OCI-LY1 (cell line): Measurements from ENCODE around the gene BEND6.

Source experiments
- H2AFZ ChIP-seq: fragments of 200-600 bp; sonication (generic), shearing (Covaris generic); 2 replicates; pipeline ENCODE4 v1.6.0; 2014; ENCODE audit warnings: antibody characterized with exemption, mild to moderate bottlenecking, low read length
- H3F3A ChIP-seq: fragments of 200-600 bp; sonication (generic), shearing (Covaris generic); 2 replicates; pipeline ENCODE4 v1.6.0; 2014; ENCODE audit warnings: mild to moderate bottlenecking, antibody characterized with exemption, low read length, moderate library complexity; ENCODE audit not compliant: insufficient read depth
- H3K27ac ChIP-seq: fragments of 200-600 bp; sonication (generic); 2 replicates; pipeline ENCODE4 v1.5.1; 2014; ENCODE audit warnings: low read length, mixed run types, mild to moderate bottlenecking, low read depth; ENCODE audit not compliant: poor library complexity, severe bottlenecking
- H3K27me3 ChIP-seq: fragments of 200-600 bp; sonication (generic); 2 replicates; pipeline ENCODE4 v1.6.0; 2014; ENCODE audit warnings: antibody characterized with exemption, mild to moderate bottlenecking, low read length, moderate library complexity; ENCODE audit not compliant: insufficient read depth
- H3K36me3 ChIP-seq: fragments of 200-600 bp; sonication (generic); 2 replicates; pipeline ENCODE4 v1.6.1; 2014; ENCODE audit warnings: mild to moderate bottlenecking, antibody characterized with exemption, low read length, moderate library complexity, mixed read lengths; ENCODE audit not compliant: insufficient read depth
- H3K4me1 ChIP-seq: fragments of 200-600 bp; sonication (generic); 2 replicates; pipeline ENCODE4 v1.5.1; 2014; ENCODE audit warnings: mild to moderate bottlenecking, low read length, moderate library complexity; ENCODE audit not compliant: insufficient read depth, severe bottlenecking
- H3K4me2 ChIP-seq: fragments of 200-600 bp; sonication (generic), shearing (Covaris generic); 2 replicates; pipeline ENCODE4 v1.6.1; 2014; ENCODE audit warnings: low read length
- H3K4me3 ChIP-seq: fragments of 200-600 bp; sonication (generic); 2 replicates; pipeline ENCODE4 v1.5.1; 2014; ENCODE audit warnings: low read length, low read depth, mild to moderate bottlenecking, mixed read lengths; ENCODE audit not compliant: poor library complexity, severe bottlenecking
- H3K79me2 ChIP-seq: fragments of 200-600 bp; shearing (Covaris generic); 2 replicates; pipeline ENCODE4 v1.6.1; 2016; ENCODE audit warnings: mixed run types, low read length, mixed read lengths; ENCODE audit not compliant: insufficient read depth
- H3K9ac ChIP-seq: fragments of 200-600 bp; sonication (generic), shearing (Covaris generic); 2 replicates; pipeline ENCODE4 v1.6.1; 2014; ENCODE audit warnings: mild to moderate bottlenecking, low read length, mixed read lengths
- H3K9me2 ChIP-seq: fragments of 200-600 bp; sonication (generic), shearing (Covaris generic); 2 replicates; pipeline ENCODE4 v1.6.1; 2014; ENCODE audit warnings: low read depth, mild to moderate bottlenecking, low read length, mixed read lengths
- H3K9me3 ChIP-seq: fragments of 200-600 bp; shearing (Covaris generic); 2 replicates; pipeline ENCODE4 v1.6.1; 2014; ENCODE audit warnings: low read length, mixed read lengths
- H4K20me1 ChIP-seq: fragments of 200-600 bp; sonication (generic), shearing (Covaris generic); 2 replicates; pipeline ENCODE4 v1.6.0; 2016; ENCODE audit warnings: mild to moderate bottlenecking, low read length; ENCODE audit not compliant: insufficient read depth
- EZH2 ChIP-seq: fragments of 200-600 bp; sonication (generic), shearing (Covaris generic); IDR thresholded peaks from 2 replicates; pipeline ENCODE4 v1.8.0; 2017; ENCODE audit warnings: borderline replicate concordance, mixed run types, mild to moderate bottlenecking, antibody characterized with exemption, low read length, moderate library complexity, mixed read lengths
- TF ChIP-seq, protein P1 (sequence below): fragments of 200-600 bp; sonication (generic), shearing (Covaris generic); IDR thresholded peaks from 2 replicates; pipeline ENCODE4 v1.5.1; 2017; ENCODE audit warnings: mild to moderate bottlenecking, antibody characterized with exemption, low read length, moderate library complexity, mixed read lengths

Gene BEND6

GRCh38 chr6:56947924-56948323 lies 7.0 kb upstream of the BEND6 start:
- Histone ChIP-seq H3K9me2 (no peaks in the 10 kb centered on the region), H3F3A (no peaks in the 10 kb centered on the region), H3K4me3 (no peak overlapping the region), H4K20me1 (no peaks in the 10 kb centered on the region), H3K4me2 (no peak overlapping the region), H3K9me3 (no peaks in the 10 kb centered on the region), H3K9ac (no peak overlapping the region), H3K36me3 (no peaks in the 10 kb centered on the region), H2AFZ (no peak overlapping the region), H3K4me1 (no peaks in the 10 kb centered on the region), H3K79me2 (no peaks in the 10 kb centered on the region), H3K27ac (no peak overlapping the region), H3K27me3 (no peaks in the 10 kb centered on the region)
- TF ChIP-seq, protein P1, sequence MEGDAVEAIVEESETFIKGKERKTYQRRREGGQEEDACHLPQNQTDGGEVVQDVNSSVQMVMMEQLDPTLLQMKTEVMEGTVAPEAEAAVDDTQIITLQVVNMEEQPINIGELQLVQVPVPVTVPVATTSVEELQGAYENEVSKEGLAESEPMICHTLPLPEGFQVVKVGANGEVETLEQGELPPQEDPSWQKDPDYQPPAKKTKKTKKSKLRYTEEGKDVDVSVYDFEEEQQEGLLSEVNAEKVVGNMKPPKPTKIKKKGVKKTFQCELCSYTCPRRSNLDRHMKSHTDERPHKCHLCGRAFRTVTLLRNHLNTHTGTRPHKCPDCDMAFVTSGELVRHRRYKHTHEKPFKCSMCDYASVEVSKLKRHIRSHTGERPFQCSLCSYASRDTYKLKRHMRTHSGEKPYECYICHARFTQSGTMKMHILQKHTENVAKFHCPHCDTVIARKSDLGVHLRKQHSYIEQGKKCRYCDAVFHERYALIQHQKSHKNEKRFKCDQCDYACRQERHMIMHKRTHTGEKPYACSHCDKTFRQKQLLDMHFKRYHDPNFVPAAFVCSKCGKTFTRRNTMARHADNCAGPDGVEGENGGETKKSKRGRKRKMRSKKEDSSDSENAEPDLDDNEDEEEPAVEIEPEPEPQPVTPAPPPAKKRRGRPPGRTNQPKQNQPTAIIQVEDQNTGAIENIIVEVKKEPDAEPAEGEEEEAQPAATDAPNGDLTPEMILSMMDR, result no peak
- no peak for TF ChIP-seq EZH2

DNA sequence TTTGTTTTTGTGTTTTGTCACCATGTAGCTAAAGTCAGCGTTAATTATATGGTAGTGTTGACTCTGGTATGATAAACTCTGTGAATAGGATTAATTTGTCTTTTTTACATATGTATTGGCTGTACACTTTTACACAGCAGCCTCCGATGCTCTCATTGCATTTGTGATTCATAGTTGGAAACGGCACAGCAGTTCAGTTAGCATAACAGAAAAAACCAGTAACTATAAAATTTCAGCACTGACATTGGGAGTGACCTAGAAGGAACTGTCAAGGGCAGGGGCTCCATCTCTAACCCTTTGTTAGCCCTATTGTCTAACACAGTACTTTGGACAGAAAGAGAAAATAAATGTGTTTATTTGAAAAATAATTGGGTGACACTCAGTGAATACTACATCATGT lies 5.6 kb upstream of the BEND6 start:
- no peak overlapping the region for H3K4me2 ChIP-seq

GRCh38 chr6:56949925-56950495 lies 4.9 kb upstream of the BEND6 start:
- H3K9ac ChIP-seq, result no peak overlapping the region
- H2AFZ ChIP-seq, result no peak overlapping the region
- no peaks in the 10 kb centered on the region for H3F3A ChIP-seq
- H3K27me3 ChIP-seq, result no peaks in the 10 kb centered on the region
- H3K4me2 ChIP-seq, result no peak overlapping the region
- TF ChIP-seq, protein P1, result no peak
- no peak for TF ChIP-seq EZH2
- no peaks in the 10 kb centered on the region for H3K9me2 ChIP-seq
- no peaks in the 10 kb centered on the region for H3K79me2 ChIP-seq
- H3K27ac ChIP-seq, result no peak overlapping the region
- H4K20me1 ChIP-seq, result no peaks in the 10 kb centered on the region
- H3K4me3 ChIP-seq, result no peak overlapping the region
- no peaks in the 10 kb centered on the region for H3K9me3 ChIP-seq
- peaks cover 3% of the 10 kb centered on the region for H3K4me1 ChIP-seq
- H3K36me3 ChIP-seq, result no peaks in the 10 kb centered on the region

More for the DNA sequence above, 5.6 kb upstream of the BEND6 start:
- no peaks in the 10 kb centered on the region for H3K27me3 ChIP-seq
- H3K4me3 ChIP-seq, result no peak overlapping the region
- peaks cover 3% of the 10 kb centered on the region for H3K4me1 ChIP-seq
- no peaks in the 10 kb centered on the region for H3K79me2 ChIP-seq
- no peak overlapping the region for H3K9ac ChIP-seq
- no peak overlapping the region for H3K27ac ChIP-seq
- H3K9me2 ChIP-seq, result no peaks in the 10 kb centered on the region
- H4K20me1 ChIP-seq, result no peaks in the 10 kb centered on the region
- H2AFZ ChIP-seq, result no peak overlapping the region
- H3F3A ChIP-seq, result no peaks in the 10 kb centered on the region
- H3K36me3 ChIP-seq, result no peaks in the 10 kb centered on the region
- no peaks in the 10 kb centered on the region for H3K9me3 ChIP-seq
- TF ChIP-seq, protein P1, result no peak
- no peak for TF ChIP-seq EZH2
